Spleen (tissue), 11 donors: ENCODE measurements around the gene ATXN7L1. TPM values are rescaled to one million over a fixed set of nuclear protein-coding genes. Genes with fewer than 3 reads are reported as not detected.

Source experiments
- DNase-seq: peaks from one replicate; pipeline ENCODE4 v3.0.0-alpha.2; 2020
- H3K27ac ChIP-seq, 8 donors: fragments of 200-600 bp; sonication (generic) in 7 of 8; 1 replicate in 4 of 8; 2 replicates in 4 of 8; pipeline versions ENCODE4 v1.5.0 to v1.8.0; 2016 to 2021; ENCODE audit warnings: inconsistent platforms in 4 of 8, mild to moderate bottlenecking in 4 of 8, moderate library complexity in 1 of 8
- H3K27me3 ChIP-seq, 7 donors: fragments of 200-600 bp; sonication (generic) in 6 of 7; replicated peaks in 1 of 7; 1 replicate in 4 of 7; 2 replicates in 3 of 7; pipeline versions ENCODE4 v1.5.0 to v1.8.0; 2016 to 2021; ENCODE audit warnings: inconsistent platforms in 3 of 7, mild to moderate bottlenecking in 1 of 7
- H3K36me3 ChIP-seq, 6 donors: fragments of 200-600 bp; sonication (generic) in 5 of 6; 1 replicate in 4 of 6; 2 replicates in 2 of 6; pipeline versions ENCODE4 v1.5.0 to v1.8.0; 2016 to 2021; ENCODE audit warnings: inconsistent platforms in 2 of 6
- H3K4me1 ChIP-seq, 6 donors: fragments of 200-600 bp; sonication (generic) in 5 of 6; 1 replicate in 3 of 6; 2 replicates in 3 of 6; pipeline versions ENCODE4 v1.5.0 to v1.8.0; 2016 to 2021; ENCODE audit warnings: inconsistent platforms in 3 of 6
- H3K4me3 ChIP-seq, 8 donors: fragments of 200-600 bp; sonication (generic) in 7 of 8; 1 replicate in 4 of 8; 2 replicates in 4 of 8; pipeline versions ENCODE4 v1.5.0 to v1.8.0; 2016 to 2021; ENCODE audit warnings: inconsistent platforms in 4 of 8, mild to moderate bottlenecking in 4 of 8, moderate library complexity in 2 of 8
- H3K9me3 ChIP-seq, 8 donors: fragments of 200-600 bp; sonication (generic) in 7 of 8; 1 replicate in 4 of 8; 2 replicates in 4 of 8; pipeline versions ENCODE4 v1.5.0 to v1.8.0; 2016 to 2021; ENCODE audit warnings: inconsistent platforms in 4 of 8
- POLR2A ChIP-seq, 3 donors: fragments of 450-650 bp; IDR thresholded peaks; one replicate each; pipeline ENCODE4 v1.5.1; 2017; ENCODE audit warnings: antibody characterized with exemption in 3 of 3, mild to moderate bottlenecking in 1 of 3
- POLR2AphosphoS5 ChIP-seq, 3 donors: sonication (generic); formaldehyde crosslinking; IDR thresholded peaks; one replicate each; pipeline ENCODE4 v1.5.1; 2017; ENCODE audit warnings: antibody characterized with exemption in 3 of 3
- WGBS, 5 donors: extraction: QIAGEN DNeasy Blood & Tissue Kit in 3 of 5; methylation state at CpG; one replicate each; pipeline versions ENCODE4 v1.1.5 to v1.1.7; 2013 to 2018; 5-methylcytosine and 5-hydroxymethylcytosine counted together
- intact Hi-C: fragments of 100-400 bp; cut with DNase I; formaldehyde crosslinking; loops from one replicate; pipeline ENCODE4 v1.15.0; 2023; ENCODE audit warnings: low total_unique reads
- polyA plus RNA-seq, 3 donors: library from polyadenylated mRNA; stranded (reverse); fragments of 200-250 nt; gene quantifications; one replicate each; pipeline ENCODE4 v1.2.1, GENCODE V29; 2013
- total RNA-seq, 7 donors: library from RNA; depleted of rRNA in 3 of 7; stranded (reverse); fragments of >200 nt in 3 of 7; fragmentation: NEBNext Ultra II Directional in 4 of 7; extraction: Animal tissue kit (Norgen Biotek cat#: 25700) in 4 of 7; gene quantifications; one replicate each; pipeline versions ENCODE4 v1.1.0 to v1.2.1, GENCODE V29; 2016 to 2021
- TF ChIP-seq, protein P1 (sequence below), 11 experiments: fragments of 200-600 bp in 7 of 11; fragments of 450-650 bp in 4 of 11; sonication (generic) in 4 of 11; IDR thresholded peaks in 8 of 11; conservative IDR thresholded peaks in 3 of 11; 1 replicate in 7 of 11; 2 replicates in 4 of 11; pipeline versions ENCODE4 v1.4.0 to v1.8.0; 2016 to 2021; ENCODE audit warnings: antibody characterized with exemption in 11 of 11, inconsistent platforms in 4 of 11, mild to moderate bottlenecking in 1 of 11
- donor health status: healthy with polysubstance abuse.
- donor health status: DM: no; HTN: no; CAD: no; lungs with moderate emphysema.
- donor health status: DM: no; HTN: no; CAD: no.
- donor health status: Bipolar disorder and iron deficiency.
- donor health status: healthy.
- donor health status: DM: no; HTN: no; CAD: no.
- donor health status: DM: yes; HTN: yes; CAD: no.

ATXN7L1 gene
- total and polyA plus RNA-seq, 10 donors: 2.4 to 29.3 (median 18.4) TPM

DNA sequence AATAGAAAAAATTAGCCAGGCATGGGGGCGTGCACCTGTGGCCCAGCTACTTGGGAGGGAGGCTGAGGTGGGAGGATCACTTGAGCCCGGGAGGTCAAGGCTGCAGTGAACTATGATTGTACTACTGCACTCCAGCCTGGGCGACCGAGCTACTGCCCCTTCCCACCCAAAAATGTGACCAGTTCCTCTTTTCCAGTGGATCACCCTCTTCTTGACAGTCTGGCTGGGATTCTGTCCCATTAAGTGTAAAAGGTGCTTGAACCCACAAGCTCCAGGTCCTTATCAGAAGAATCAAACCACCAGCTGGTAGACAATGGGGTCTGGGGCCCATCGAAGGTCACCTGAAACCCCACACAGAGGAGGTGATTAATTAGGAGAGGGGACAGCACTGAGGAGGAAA lies 14.1 kb downstream of the ATXN7L1 start:
- 72 to 87% (median 85%) methylated on average over 5 of the region's 5 CpGs for WGBS, 5 donors
- TF ChIP-seq POLR2A (IDR thresholded peaks at IDR 0.05) (no peak), POLR2AphosphoS5 (IDR thresholded peaks at IDR 0.05) (no peak)
- TF ChIP-seq, protein P1, sequence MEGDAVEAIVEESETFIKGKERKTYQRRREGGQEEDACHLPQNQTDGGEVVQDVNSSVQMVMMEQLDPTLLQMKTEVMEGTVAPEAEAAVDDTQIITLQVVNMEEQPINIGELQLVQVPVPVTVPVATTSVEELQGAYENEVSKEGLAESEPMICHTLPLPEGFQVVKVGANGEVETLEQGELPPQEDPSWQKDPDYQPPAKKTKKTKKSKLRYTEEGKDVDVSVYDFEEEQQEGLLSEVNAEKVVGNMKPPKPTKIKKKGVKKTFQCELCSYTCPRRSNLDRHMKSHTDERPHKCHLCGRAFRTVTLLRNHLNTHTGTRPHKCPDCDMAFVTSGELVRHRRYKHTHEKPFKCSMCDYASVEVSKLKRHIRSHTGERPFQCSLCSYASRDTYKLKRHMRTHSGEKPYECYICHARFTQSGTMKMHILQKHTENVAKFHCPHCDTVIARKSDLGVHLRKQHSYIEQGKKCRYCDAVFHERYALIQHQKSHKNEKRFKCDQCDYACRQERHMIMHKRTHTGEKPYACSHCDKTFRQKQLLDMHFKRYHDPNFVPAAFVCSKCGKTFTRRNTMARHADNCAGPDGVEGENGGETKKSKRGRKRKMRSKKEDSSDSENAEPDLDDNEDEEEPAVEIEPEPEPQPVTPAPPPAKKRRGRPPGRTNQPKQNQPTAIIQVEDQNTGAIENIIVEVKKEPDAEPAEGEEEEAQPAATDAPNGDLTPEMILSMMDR (IDR thresholded peaks at IDR 0.05 in 8 of 11, conservative IDR thresholded peaks at IDR 0.05 in 3 of 11): no peak
- DNase-seq: no peak
- peaks cover 0 to 9% (median 3%) of the 10 kb centered on the region in 6 donors for H3K4me1 ChIP-seq
- intact Hi-C loops: no loop called here
- H3K36me3 ChIP-seq: peaks cover 0 to 12% (median 0%) of the 10 kb centered on the region in 6 donors
- no peak overlapping the region for H3K27ac ChIP-seq
- H3K4me3 ChIP-seq: no peak overlapping the region
- no peaks in the 10 kb centered on the region for H3K27me3 ChIP-seq
- no peaks in the 10 kb centered on the region for H3K9me3 ChIP-seq

DNA sequence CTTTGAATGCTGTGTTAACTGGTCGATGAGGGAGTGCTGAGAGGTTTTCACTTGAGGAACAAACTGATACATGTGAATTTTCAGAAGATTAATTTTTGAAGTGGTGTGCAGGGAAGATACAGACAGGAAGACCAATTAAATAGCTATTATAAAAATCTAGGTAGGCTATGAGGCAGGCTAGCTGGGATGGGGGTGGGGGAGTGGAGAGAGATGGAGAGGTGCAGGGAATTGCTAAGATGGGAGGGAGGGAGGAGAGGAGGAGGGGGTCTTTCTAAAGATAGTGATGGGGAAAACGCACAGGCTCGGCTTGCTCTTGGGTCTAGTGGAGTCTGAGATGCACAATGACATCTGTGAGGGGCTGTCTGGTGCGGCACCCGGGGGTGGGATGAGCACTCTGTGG lies 15.2 kb downstream of the ATXN7L1 start:
- H3K27ac ChIP-seq: no peak overlapping the region
- H3K36me3 ChIP-seq: peaks cover 0 to 4% (median 0%) of the 10 kb centered on the region in 6 donors
- H3K9me3 ChIP-seq: no peaks in the 10 kb centered on the region
- no peak overlapping the region for H3K4me3 ChIP-seq
- DNase-seq: no peak
- TF ChIP-seq POLR2AphosphoS5 (IDR thresholded peaks at IDR 0.05): no peak
- no peak for TF ChIP-seq POLR2A (IDR thresholded peaks at IDR 0.05)
- TF ChIP-seq, protein P1 (IDR thresholded peaks at IDR 0.05 in 8 of 11, conservative IDR thresholded peaks at IDR 0.05 in 3 of 11): no peak
- peaks cover 0 to 14% (median 5%) of the 10 kb centered on the region in 6 donors for H3K4me1 ChIP-seq
- intact Hi-C loops: no loop called here
- 83 to 94% (median 89%) methylated on average over 5 of the region's 5 CpGs for WGBS, 5 donors
- H3K27me3 ChIP-seq: no peaks in the 10 kb centered on the region

DNA sequence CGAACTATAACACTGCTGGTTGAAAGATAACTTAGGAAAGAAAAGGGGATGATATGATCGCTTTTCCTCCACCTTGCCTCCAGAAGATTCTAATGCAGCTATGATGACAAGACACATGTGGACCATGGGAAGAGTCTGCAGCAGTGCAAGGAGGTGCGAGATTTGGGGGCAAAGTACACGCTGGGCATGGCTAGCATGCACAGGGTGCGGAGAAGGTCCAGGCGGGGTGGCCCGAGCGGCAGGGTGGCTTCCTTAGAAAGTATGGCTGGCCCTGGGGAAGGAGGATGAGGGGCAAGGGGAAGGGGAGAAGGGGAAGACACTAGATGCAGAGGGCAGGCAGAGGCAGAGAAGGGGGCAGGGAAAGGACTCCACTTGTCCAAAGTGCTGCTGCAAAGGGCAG lies 15.6 kb downstream of the ATXN7L1 start:
- WGBS, 5 donors: 94 to 98% (median 96%) methylated on average over 8 of the region's 8 CpGs
- peaks cover 0 to 14% (median 5%) of the 10 kb centered on the region in 6 donors for H3K4me1 ChIP-seq
- peak; percentile 54 for DNase-seq
- H3K4me3 ChIP-seq: no peak overlapping the region
- intact Hi-C loops: no loop called here
- H3K36me3 ChIP-seq: no peaks in the 10 kb centered on the region
- H3K27ac ChIP-seq: no peak overlapping the region
- H3K9me3 ChIP-seq: no peaks in the 10 kb centered on the region
- TF ChIP-seq, protein P1 (IDR thresholded peaks at IDR 0.05 in 8 of 11, conservative IDR thresholded peaks at IDR 0.05 in 3 of 11): no peak
- TF ChIP-seq POLR2A (IDR thresholded peaks at IDR 0.05): no peak
- no peak for TF ChIP-seq POLR2AphosphoS5 (IDR thresholded peaks at IDR 0.05)
- H3K27me3 ChIP-seq: no peaks in the 10 kb centered on the region

DNA sequence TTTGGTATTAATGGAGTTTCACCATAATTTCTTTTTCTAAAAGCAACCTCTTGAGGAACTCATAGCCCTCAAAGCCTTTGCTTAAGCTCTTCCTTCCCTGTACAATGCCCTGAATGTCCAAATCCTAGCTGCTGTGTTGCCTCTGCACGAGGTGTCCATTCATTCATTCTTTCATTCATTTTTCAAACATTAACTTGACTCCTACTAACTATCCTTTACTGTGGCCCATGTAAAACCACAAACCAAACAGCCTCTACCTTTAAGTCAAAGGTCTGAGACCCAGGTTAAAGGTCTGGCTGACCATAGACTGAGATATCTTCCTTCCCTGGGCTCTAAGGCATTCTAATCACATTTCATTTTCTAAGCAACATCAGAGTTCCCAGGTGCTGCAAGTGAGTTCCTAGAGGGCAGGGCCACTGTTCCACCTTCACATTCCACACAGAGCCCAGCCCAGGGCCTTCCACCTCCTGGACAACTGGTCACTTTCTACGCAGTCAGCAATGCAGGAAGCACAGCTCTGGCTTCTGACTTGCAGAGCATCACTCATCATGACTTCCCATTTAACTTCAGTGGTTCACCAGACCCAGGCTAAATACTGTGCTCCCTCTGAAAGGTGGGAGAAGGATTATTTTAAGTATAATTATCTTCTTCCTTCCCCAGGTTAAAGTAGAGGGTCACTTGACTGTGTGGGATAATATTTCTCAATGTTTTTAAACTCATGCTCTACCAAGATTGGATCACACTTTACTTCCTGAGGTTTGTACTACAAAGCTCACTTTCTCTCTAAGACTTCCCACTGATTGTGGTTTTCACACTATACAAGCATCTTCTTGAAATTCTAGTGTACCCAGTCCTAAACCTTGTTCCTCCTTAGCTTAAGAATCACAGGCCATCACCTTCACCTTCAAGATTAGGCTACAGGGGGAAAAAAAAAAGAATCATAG lies 19.1 kb downstream of the ATXN7L1 start:
- Histone ChIP-seq H3K27ac (no peak overlapping the region), H3K4me1 (peaks cover 0 to 24% (median 7%) of the 10 kb centered on the region in 6 donors), H3K36me3 (no peaks in the 10 kb centered on the region), H3K9me3 (no peaks in the 10 kb centered on the region), H3K4me3 (no peak overlapping the region), H3K27me3 (no peaks in the 10 kb centered on the region)
- intact Hi-C loops: no loop called here
- TF ChIP-seq, protein P1 (IDR thresholded peaks at IDR 0.05 in 8 of 11, conservative IDR thresholded peaks at IDR 0.05 in 3 of 11): no peak
- TF ChIP-seq POLR2A (IDR thresholded peaks at IDR 0.05): no peak
- no peak for DNase-seq
- WGBS, 5 donors: 80 to 97% (median 82%) methylated on average over 2 of the region's 2 CpGs
